HCT116 (cell line): ENCODE measurements around the gene TMEM121B. TPM values are rescaled to one million over a fixed set of nuclear protein-coding genes. Genes with fewer than 3 reads are reported as not detected.

ENCODE experiments used
- ATAC-seq: fragments of 200-7000 bp; cut with Tn5 transposase; 2 replicates; pipeline ENCODE4 v1.9.1; 2020; ENCODE audit warnings: mild to moderate bottlenecking, moderate library complexity
- BruUV-seq: library from RNA; stranded (reverse); fragments of 400-500 nt; replicated peaks from 2 replicates; lab custom pipeline; 2021; lab: Mats Ljungman, UMichigan
- CTCF ChIA-PET: fragments of 300-600 bp; sonication (Branson Sonifier 250); formaldehyde crosslinking; loops from one replicate; lab custom pipeline; 2021; ENCODE audit warnings: antibody characterized with exemption; lab: Charles Lee
- POLR2A ChIA-PET: fragments of 300-600, 350-600 bp; sonication (Branson Sonifier 250); formaldehyde crosslinking; loops from one replicate; lab custom pipeline; 2021; ENCODE audit warnings: antibody characterized with exemption; lab: Charles Lee
- RAD21 ChIA-PET, 2 experiments: fragments of 300-600 bp; sonication (Branson Sonifier 250); formaldehyde crosslinking; loops; one replicate each; lab custom pipeline; 2023; ENCODE audit warnings: low total read pairs in 2 of 2; ENCODE audit not compliant: uncharacterized antibody in 2 of 2, unreplicated experiment in 2 of 2, low non-redundant PET in 1 of 2; lab: Charles Lee
- DNase-seq: peaks from one replicate; pipeline ENCODE4 v3.0.0-alpha.2; 2010; ENCODE audit warnings: low read depth, low spot score
- H2AFZ ChIP-seq: fragments of 200-600 bp; shearing (Covaris generic), sonication (generic); 2 replicates; pipeline ENCODE4 v1.6.1; 2017; ENCODE audit warnings: low read depth, mixed run types, mixed read lengths, antibody characterized with exemption, low read length; ENCODE audit not compliant: poor library complexity, severe bottlenecking
- H3K27ac ChIP-seq: 2 replicates; pipeline ENCODE4 v1.5.1; 2012; ENCODE audit warnings: low read depth, low read length
- H3K27me3 ChIP-seq: fragments of 200-600 bp; sonication (generic); 2 replicates; pipeline ENCODE4 v1.6.1; 2016; ENCODE audit warnings: mixed run types, low read length, mixed read lengths; ENCODE audit not compliant: insufficient read depth
- H3K36me3 ChIP-seq, 2 experiments: fragments of 200-500 bp in 1 of 2; fragments of 200-600 bp in 1 of 2; sonication (Bioruptor generic) in 1 of 2; sonication (generic) in 1 of 2; 2 replicates each; pipeline versions ENCODE4 v1.5.1 to v1.6.1; 2014 to 2016; ENCODE audit warnings: low read length in 2 of 2, inconsistent platforms in 1 of 2, mixed read lengths in 1 of 2, mixed run types in 1 of 2; ENCODE audit not compliant: insufficient read depth in 2 of 2, control insufficient read depth in 1 of 2
- H3K4me1 ChIP-seq, 2 experiments: fragments of 200-600 bp in 1 of 2; sonication (generic) in 1 of 2; 2 replicates each; pipeline versions ENCODE4 v1.5.1 to v1.6.1; 2012 to 2017; ENCODE audit warnings: low read length in 2 of 2, inconsistent platforms in 1 of 2, mild to moderate bottlenecking in 1 of 2, mixed read lengths in 1 of 2, mixed run types in 1 of 2, moderate library complexity in 1 of 2; ENCODE audit not compliant: insufficient read depth in 2 of 2, control insufficient read depth in 1 of 2
- H3K4me2 ChIP-seq: fragments of 200-600 bp; sonication (generic); 2 replicates; pipeline ENCODE4 v1.6.1; 2017; ENCODE audit warnings: mixed run types, low read length, mixed read lengths
- H3K4me3 ChIP-seq, 2 experiments: fragments of 200-600 bp in 1 of 2; sonication (generic) in 1 of 2; replicated peaks in 1 of 2; 2 replicates each; pipeline ENCODE4 v1.5.1; 2011 to 2016; ENCODE audit warnings: low read length in 2 of 2, control low read depth in 1 of 2, low read depth in 1 of 2, mild to moderate bottlenecking in 1 of 2, mixed read lengths in 1 of 2, mixed run types in 1 of 2
- H3K79me2 ChIP-seq: fragments of 200-600 bp; sonication (generic); 2 replicates; pipeline ENCODE4 v1.6.1; 2017; ENCODE audit warnings: mild to moderate bottlenecking, mixed run types, low read length, moderate library complexity, mixed read lengths; ENCODE audit not compliant: insufficient read depth
- H3K9ac ChIP-seq: fragments of 200-600 bp; sonication (generic); 2 replicates; pipeline ENCODE4 v1.6.1; 2016; ENCODE audit warnings: low read length, mixed read lengths
- H3K9me2 ChIP-seq: fragments of 200-600 bp; sonication (generic), shearing (Covaris generic); 2 replicates; pipeline ENCODE4 v1.6.1; 2017; ENCODE audit warnings: mixed run types, mild to moderate bottlenecking, moderate library complexity; ENCODE audit not compliant: insufficient read depth
- H3K9me3 ChIP-seq, 2 experiments: fragments of 200-500 bp in 1 of 2; fragments of 200-600 bp in 1 of 2; sonication (Bioruptor generic) in 1 of 2; sonication (generic) in 1 of 2; 2 replicates each; pipeline ENCODE4 v1.6.1; 2014 to 2017; ENCODE audit warnings: low read length in 2 of 2, mixed read lengths in 2 of 2, inconsistent platforms in 1 of 2, low read depth in 1 of 2, mild to moderate bottlenecking in 1 of 2, mixed run types in 1 of 2, moderate library complexity in 1 of 2; ENCODE audit not compliant: control insufficient read depth in 1 of 2, insufficient read depth in 1 of 2
- H4K20me1 ChIP-seq: fragments of 200-600 bp; sonication (generic), shearing (Covaris generic); 2 replicates; pipeline ENCODE4 v1.6.1; 2017; ENCODE audit warnings: mixed run types, mild to moderate bottlenecking, moderate library complexity; ENCODE audit not compliant: insufficient read depth
- CBX3 ChIP-seq: IDR thresholded peaks from 2 replicates; pipeline ENCODE4 v1.6.1; 2012; ENCODE audit warnings: low read depth
- EGR1 ChIP-seq: IDR thresholded peaks from 2 replicates; pipeline ENCODE4 v1.6.1; 2012; ENCODE audit warnings: low read depth
- ELF1 ChIP-seq: IDR thresholded peaks from 2 replicates; pipeline ENCODE4 v1.6.1; 2012; ENCODE audit warnings: low read depth, borderline replicate concordance
- EZH2 ChIP-seq: fragments of 200-600 bp; sonication (generic); IDR thresholded peaks from 2 replicates; pipeline ENCODE4 v1.6.1; 2017; ENCODE audit warnings: antibody characterized with exemption, mixed run types
- EZH2phosphoT487 ChIP-seq: fragments of 200-600 bp; IDR thresholded peaks from 2 replicates; pipeline ENCODE4 v1.6.1; 2018; ENCODE audit warnings: antibody characterized with exemption, borderline replicate concordance
- JUND ChIP-seq: IDR thresholded peaks from 2 replicates; pipeline ENCODE4 v1.6.1; 2012
- MAX ChIP-seq: IDR thresholded peaks from 2 replicates; pipeline ENCODE4 v1.6.1; 2012
- POLR2A ChIP-seq: IDR thresholded peaks from 2 replicates; pipeline ENCODE4 v1.7.0; 2011; ENCODE audit warnings: borderline replicate concordance; ENCODE audit not compliant: insufficient read depth, insufficient read length; ENCODE audit errors: extremely low read depth
- POLR2AphosphoS5 ChIP-seq: IDR thresholded peaks from 2 replicates; pipeline ENCODE4 v1.6.1; 2011; ENCODE audit warnings: mild to moderate bottlenecking, low read depth, low read length, moderate library complexity
- SP1 ChIP-seq: IDR thresholded peaks from 2 replicates; pipeline ENCODE4 v1.6.1; 2012; ENCODE audit warnings: low read depth
- TCF7L2 ChIP-seq: IDR thresholded peaks from 2 replicates; pipeline ENCODE4 v1.7.0; 2011; ENCODE audit warnings: borderline replicate concordance, inconsistent platforms; ENCODE audit not compliant: insufficient read depth, insufficient read length; ENCODE audit errors: extremely low read depth
- YY1 ChIP-seq: IDR thresholded peaks from 2 replicates; pipeline ENCODE4 v1.6.1; 2011; ENCODE audit warnings: low read length, low read depth, moderate library complexity, mild to moderate bottlenecking; ENCODE audit not compliant: insufficient replicate concordance; ENCODE audit errors: extremely low read depth
- ZFX ChIP-seq: fragments of 450-650 bp; IDR thresholded peaks from 2 replicates; pipeline ENCODE4 v1.6.1; 2017
- ZNF274 ChIP-seq: fragments of 200-500 bp; sonication (Bioruptor generic); IDR thresholded peaks from 2 replicates; pipeline ENCODE4 v1.6.1; 2014; ENCODE audit warnings: mild to moderate bottlenecking, low read depth, low read length, inconsistent platforms
- intact Hi-C: fragments of 100-400 bp; cut with micrococcal nuclease; formaldehyde crosslinking; loops from 2 replicates; pipeline ENCODE4 v1.10.0; 2022
- total RNA-seq: library from RNA; stranded (reverse); gene quantifications from one replicate; pipeline ENCODE4 v1.2.1, GENCODE V29; 2021; ENCODE audit not compliant: unreplicated experiment
- TF ChIP-seq, protein P1 (sequence below), 3 experiments: fragments of 200-600 bp in 1 of 3; sonication (generic) in 1 of 3; IDR thresholded peaks in 2 of 3; conservative IDR thresholded peaks in 1 of 3; 2 replicates each; pipeline ENCODE4 v1.5.1; 2012 to 2017; ENCODE audit warnings: low read depth in 2 of 3, low read length in 2 of 3, antibody characterized with exemption in 1 of 3, borderline replicate concordance in 1 of 3, control low read depth in 1 of 3, mild to moderate bottlenecking in 1 of 3, mixed read lengths in 1 of 3, mixed run types in 1 of 3, moderate library complexity in 1 of 3; ENCODE audit not compliant: insufficient read depth in 1 of 3

Gene TMEM121B
- total RNA-seq, 1 experiment from 2014 or later, result 0.57 TPM

DNA sequence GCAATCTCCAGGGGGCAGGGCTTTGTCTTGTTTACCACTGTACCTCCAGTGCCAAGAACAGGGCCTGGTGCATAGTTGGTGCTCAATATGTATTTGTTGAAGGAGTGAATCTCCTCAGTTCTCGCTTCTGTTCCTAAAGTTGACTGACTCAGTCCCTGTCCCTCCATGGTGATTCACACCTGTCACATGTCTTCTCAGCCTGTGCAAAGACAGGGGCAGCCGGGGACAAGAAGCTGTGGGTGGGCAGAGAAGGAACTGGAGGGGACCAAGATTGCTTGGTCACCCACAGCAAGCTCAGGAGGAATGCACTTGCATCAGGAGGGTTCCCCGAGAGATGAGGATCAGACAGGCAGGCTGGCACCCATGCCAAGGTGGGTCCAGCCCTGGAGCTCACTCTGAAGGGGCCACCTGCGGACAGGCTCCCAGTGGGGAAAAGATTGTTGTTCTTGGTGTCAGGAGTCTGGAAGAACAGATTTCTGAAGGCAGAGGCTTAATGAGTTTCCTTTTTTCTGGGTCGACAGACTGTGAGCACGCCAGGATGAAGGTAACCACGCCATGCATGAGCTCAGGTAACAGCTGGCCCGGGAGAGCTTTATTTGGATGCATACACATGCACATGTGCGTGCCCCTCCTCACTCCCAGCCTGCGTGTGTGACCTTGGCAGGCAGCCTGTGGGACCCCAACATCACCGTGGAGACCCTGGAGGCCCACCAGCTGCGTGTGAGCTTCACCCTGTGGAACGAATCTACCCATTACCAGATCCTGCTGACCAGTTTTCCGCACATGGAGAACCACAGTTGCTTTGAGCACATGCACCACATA, 19.5 kb downstream of the TMEM121B start:
- ChIA-PET RAD21 (interaction anchor here in 1 of 2 experiments (0.6 kb wide), 1 partner anchor 133 kb away, joined by 4 read pairs; no protein-coding TSS in a partner anchor), POLR2A (no interaction called here), CTCF (interaction anchor here (0.8 kb wide), 1 partner anchor 70 kb away, joined by 3 read pairs; no protein-coding TSS in a partner anchor)
- H3K9ac ChIP-seq, result no peak overlapping the region
- BruUV-seq, result no TSS peak
- no peaks in the 10 kb centered on the region for H3K4me1 ChIP-seq
- TF ChIP-seq JUND (no peak), EZH2phosphoT487 (no peak), POLR2AphosphoS5 (no peak), CBX3 (no peak), SP1 (no peak), ZNF274 (no peak), EGR1 (no peak), YY1 (no peak), ZFX (no peak), POLR2A (no peak), ELF1 (no peak), MAX (no peak), EZH2 (no peak), TCF7L2 (no peak)
- TF ChIP-seq, protein P1, sequence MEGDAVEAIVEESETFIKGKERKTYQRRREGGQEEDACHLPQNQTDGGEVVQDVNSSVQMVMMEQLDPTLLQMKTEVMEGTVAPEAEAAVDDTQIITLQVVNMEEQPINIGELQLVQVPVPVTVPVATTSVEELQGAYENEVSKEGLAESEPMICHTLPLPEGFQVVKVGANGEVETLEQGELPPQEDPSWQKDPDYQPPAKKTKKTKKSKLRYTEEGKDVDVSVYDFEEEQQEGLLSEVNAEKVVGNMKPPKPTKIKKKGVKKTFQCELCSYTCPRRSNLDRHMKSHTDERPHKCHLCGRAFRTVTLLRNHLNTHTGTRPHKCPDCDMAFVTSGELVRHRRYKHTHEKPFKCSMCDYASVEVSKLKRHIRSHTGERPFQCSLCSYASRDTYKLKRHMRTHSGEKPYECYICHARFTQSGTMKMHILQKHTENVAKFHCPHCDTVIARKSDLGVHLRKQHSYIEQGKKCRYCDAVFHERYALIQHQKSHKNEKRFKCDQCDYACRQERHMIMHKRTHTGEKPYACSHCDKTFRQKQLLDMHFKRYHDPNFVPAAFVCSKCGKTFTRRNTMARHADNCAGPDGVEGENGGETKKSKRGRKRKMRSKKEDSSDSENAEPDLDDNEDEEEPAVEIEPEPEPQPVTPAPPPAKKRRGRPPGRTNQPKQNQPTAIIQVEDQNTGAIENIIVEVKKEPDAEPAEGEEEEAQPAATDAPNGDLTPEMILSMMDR (IDR thresholded peaks at IDR 0.05 in 2 of 3, conservative IDR thresholded peaks at IDR 0.05 in 1 of 3; ENCODE audit: borderline replicate concordance in 1 of 3, insufficient read depth in 1 of 3, low read depth in 2 of 3, low read length in 2 of 3), result no peak
- H2AFZ ChIP-seq, result no peak overlapping the region
- no peaks in the 10 kb centered on the region for H3K79me2 ChIP-seq
- H4K20me1 ChIP-seq, result no peaks in the 10 kb centered on the region
- peaks cover 23 to 25% of the 10 kb centered on the region in 2 experiments; a peak in 2 of 4 replicates for H3K36me3 ChIP-seq
- H3K4me2 ChIP-seq, result no peak overlapping the region
- DNase-seq (no peak), ATAC-seq (no peak)
- no peaks in the 10 kb centered on the region for H3K27me3 ChIP-seq
- intact Hi-C loops, result no loop called here
- no peaks in the 10 kb centered on the region for H3K9me3 ChIP-seq
- no peak overlapping the region for H3K4me3 ChIP-seq
- no peak overlapping the region for H3K27ac ChIP-seq
- H3K9me2 ChIP-seq, result no peaks in the 10 kb centered on the region
